Measurements from ENCODE around the gene STX1B.
"Not testable (repeated sequence)": the region's sequence is repeated elsewhere in the genome, so short reads cannot be mapped to it uniquely, and the experiment has no call there.

STX1B gene

DNA sequence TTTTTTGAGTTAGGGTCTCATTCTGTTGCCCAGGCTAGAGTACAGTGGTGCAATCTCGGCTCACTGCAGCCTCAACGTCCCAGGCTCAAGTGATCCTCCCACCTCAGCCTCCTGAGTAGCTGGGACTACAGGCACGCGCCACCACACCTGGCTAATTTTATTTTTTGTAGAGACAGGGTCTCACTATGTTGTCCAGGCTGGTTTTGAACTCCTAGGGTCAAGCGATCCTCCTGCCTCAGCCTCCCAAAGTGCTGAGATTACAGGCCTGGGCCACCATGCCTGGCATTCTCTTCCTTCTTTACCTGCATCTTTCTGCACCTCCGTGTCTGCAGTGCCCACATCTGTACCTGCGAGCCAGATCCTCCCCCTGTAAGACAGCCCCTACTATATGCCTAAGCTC is 1.4 kb upstream of the STX1B start:
- not testable (repeated sequence) for DNase-seq

DNA sequence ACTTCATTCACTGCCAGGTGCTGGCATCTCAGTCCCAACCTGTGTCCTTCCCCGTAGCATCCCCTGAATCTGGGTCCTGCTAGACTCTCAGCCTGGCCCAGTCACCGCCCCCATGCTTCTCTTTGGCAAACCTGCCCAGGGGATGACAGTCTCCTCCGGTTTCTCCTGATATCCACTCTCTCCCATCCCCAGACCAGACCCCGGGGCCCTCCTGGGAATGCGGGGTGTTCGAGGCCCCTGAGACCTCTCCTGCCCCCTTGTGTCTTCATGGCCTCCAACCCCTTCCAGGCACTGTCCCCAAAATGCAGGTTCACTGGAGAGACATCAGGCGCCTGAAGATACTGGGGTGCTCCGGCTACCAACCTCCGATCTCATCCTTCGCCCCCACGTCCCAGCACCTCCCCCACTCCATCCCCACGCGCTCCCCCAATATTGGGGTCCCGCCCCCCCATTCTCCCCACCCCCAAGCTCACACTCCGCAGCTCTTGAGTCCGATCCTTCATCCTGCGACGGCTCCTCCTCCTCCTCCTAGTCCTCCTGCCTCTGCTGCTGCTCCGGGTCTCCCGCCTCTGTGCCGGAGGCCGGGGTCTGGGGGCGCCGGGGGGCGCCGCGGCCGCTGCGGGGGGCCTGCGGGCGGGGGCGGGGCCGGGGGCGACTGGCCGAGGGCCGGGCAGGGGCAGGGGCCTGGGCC is 399 bp downstream of the STX1B start:
- no peak for DNase-seq

DNA sequence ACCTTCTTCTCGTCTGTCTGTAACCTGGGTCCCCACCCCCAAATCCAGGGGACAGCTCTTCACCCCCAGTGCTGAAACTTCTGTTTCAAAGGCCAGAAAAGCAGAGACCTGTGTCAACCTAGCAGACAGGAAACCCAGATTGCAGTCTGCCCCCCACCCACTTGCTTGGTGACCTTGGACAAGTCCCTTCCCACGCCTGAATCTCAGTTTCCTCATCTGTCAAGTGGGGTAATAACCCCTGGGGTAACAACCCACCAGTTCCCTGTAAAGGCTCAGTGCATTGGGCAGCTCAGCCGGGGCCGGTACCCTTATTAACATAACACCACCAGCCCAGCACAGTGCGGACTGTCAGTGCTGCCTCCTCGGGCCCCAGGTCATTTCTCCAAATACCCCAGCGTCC is 1.3 kb downstream of the STX1B start:
- no peak for DNase-seq

DNA sequence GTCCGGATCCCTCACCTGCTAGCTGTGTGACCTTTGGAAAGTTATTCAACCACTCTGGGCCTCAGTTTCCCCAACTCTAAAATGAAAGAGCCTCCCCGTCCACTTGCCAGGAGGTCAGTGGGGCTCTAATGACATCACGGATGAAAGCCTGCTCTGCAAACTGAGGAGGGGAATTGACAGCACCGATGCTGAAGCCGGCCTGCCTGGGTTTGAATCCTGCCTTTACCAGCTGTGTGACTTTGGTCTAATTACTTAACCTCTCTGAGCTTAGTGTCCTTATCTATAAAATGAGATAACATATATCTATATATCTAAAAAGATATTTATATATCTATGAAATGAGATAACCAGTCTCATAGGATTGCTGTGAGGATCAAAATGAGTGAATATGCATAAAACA is 1.9 kb downstream of the STX1B start:
- no peak for DNase-seq

DNA sequence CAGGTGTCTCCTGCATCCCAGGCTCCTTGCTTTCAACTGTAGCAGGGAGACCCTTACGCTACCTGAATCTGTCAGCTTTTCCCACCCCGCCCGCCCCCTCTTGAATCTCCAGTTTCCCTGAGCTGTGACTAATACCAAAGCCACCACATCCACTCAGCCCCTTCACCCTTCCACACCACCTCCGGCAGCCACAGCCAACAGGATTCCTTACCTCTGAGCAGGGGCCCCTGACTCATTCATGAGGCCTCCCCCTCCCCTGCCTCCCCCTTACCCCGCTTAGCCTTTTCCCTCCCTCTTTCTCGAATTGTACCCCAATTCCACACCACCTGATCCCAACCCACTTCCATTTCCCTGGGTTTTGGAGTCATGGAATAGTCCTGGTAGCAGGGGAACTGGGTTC is 2.3 kb downstream of the STX1B start:
- DNase-seq, result no peak

DNA sequence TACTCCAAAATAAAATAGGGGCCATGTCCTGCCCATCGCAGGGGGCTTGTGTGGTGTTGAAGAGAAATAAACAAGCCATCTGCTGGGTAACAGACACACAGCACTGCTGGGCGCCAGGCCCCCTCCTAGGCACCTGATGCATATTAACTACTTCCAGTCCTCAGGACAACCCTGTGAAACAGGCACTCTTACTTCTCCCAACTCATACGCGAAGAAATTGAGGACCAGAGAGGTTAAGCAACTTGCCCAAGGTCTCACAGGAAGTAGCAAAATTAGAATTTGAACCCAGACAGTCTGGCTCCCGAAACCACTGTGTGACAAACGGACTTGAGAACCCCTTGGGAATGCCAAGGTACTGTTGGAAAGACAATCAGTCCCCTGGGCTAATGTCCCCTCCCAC is 2.8 kb downstream of the STX1B start:
- no peak for DNase-seq

DNA sequence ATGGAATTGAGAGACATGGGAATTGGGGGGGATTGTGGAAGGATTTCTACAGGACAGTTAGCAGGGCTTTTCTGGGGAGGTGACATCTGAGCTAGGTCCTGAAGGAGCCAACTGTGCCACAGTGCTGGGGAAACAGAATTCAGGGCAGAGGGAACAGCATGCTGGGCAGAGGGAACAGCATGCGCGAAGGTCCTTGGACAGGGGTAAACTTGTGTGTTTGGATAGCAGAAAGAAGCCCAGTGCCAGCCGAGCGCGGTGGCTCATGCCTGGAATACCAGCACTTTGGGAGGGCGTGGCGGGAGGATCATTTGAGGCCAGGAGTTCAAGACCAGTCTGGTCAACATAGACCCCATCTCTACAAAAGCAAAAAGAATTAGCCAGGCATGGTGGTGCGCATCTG is 3.8 kb downstream of the STX1B start:
- DNase-seq, result no peak

DNA sequence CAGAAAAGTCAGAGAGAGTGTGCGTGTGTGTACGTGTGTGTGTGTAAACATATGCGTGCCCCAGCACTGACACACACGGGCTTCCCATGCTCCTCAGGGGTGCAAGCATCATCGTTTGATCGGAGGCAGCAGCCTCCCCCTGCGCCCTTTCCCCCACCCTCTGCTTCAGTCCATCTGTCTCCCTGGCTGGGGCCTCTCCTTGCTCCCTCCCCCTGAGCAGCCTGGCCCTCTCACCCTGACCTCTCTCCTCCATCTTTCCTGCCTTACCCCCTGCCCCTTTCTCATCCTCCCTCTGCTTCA is 4.4 kb downstream of the STX1B start:
- no peak for DNase-seq

DNA sequence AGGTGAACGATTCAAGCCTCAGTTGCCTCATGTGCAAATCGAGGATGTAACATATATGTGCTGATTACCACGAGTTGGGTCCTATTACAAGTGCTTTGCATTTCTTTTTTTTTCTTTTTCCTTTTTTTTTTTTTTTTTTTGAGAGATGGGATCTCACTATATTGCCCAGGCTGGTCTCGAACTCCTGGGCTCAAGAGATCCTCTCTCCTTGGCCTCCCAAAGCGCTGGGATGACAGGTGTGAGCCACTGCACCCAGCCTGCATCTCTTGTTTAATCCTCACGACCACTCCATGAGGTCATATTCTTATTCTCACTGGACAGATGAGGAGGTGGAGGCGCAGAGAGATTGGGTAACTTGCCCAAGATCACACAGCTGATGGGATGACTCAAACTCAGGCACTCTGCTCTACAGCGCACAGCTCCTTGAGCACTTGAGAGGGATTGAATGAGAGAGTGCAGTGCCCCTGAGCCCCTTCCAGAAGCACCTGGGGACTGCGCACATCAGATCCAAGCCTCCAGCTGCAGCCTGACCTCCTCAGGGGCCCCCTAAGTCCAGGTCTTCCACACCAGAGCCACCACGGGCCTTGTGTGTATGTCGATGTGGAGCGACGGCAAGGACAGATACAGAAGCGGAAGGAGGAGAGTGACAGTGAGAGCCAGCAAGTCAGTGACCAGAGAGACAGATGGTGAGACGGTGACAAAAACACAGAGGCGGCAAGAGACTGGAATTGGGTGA is 4.9 kb downstream of the STX1B start:
- DNase-seq, result no peak

DNA sequence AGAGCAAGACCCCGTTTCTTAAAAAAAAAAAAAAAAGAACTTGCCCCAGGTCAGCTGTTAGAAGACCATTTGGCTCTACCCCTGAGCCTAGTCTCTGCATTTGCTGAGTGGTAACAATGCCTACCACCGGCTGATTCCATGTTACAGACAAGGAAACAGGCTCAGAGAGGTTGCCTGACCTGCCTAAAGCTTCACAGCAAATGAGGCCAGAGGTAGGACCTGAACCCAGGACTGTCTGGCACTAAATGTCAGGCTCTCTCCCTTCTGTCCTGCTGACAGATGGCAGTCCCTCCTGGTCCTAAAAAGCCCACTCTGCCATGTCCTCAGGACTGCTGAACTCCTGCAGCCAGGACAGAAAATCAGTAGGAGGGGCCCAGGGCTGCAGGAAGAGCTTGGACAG is 5.8 kb downstream of the STX1B start:
- no peak for DNase-seq

DNA sequence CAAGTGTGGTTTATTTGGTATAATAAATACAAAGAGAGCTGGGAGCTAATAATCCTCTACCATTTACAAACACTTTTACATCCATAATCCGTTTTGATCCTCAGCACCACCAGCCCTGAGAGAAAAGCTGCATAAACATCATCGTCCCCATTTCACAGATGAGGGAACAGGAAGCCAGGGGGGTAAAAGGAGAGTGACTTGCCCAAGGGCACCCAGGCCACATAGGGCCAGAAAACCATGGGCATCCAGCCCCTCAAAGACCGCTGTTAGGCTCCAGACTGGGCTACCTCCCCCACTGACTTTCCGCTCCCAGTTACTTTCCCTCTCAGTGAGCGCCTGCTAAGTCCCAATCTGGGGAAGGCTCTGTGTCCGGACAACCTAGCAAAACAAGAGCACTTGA is 6.7 kb downstream of the STX1B start:
- no peak for DNase-seq

DNA sequence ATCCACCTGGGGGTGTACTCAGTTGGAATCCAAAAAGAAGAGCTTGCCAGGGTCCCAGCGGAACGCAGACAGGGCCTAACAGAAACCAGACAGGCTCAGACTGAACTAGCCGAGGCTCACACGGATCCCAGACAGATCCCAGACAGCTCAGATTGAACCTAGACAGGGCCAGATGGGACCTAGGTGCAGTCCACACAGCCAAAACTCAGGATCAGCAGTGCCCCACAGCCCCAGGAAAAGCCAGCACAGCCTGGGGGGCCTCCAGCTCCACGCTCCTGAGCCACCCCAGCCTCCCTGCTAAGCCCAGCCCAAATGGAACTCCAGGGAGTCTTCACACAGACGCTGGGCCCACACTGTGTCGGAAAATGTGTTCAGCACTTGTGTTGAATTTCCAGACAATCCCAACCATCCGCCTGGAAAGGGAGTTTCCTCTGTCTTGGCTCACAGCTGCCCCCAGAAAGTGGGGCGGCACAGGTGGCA is 7.5 kb downstream of the STX1B start:
- DNase-seq, result no peak

DNA sequence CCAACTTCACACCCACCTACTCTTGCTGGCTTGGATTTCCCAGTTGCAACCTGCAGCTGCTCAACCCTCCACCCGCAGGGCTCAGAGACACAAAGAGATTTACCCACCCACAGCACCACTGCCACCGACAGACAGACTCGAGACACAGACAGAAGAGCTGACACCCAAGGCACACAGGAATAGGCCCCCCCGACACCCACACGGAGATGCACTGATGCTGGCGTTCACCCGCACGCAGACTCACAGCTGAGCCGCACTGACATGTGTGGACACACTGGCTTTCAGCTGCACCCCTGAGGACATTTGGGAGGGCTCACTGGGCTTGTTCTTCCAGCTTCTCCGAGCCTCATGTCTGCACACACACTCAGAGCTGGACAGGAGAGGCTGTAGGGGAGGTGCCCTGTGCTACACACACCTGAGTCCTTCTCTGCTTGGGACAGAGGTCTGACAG is 8.2 kb downstream of the STX1B start:
- DNase-seq, result no peak

DNA sequence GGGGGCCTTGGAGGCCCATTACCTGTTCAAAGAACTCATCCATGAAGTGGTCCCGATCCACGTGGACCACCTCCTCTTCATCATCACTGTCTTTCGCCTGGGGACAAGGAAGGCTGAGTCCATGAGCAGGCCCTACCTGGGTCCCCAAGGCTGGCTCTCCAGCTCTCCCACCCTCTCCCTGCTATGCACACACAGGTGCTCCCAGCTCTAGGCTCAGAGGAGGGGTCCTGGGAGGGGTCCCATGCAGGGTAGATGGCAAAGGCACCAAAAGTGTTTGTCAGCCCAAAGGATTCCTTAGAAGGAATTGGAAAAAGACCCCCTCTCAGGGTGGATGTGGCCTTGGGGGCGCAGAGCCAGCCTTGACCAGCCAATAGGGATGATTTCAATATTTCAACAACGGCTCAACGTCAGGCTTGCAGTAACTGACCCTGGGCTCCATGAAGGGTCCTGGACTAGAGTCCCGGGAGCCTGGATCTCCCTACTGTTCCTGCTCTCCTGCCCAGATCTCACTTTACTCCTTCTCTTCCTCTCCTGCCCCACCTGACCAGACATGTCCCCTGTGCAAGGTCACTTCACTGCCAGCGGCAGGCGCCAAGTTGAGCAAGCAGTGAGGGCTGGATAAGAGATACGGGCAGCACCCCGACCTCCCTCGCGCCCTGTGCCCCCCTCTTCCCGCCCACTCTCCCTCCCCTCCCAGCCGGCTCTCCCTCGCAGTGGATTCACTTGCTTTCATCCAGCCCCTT is 8.8 kb downstream of the STX1B start:
- DNase-seq, result no peak

DNA sequence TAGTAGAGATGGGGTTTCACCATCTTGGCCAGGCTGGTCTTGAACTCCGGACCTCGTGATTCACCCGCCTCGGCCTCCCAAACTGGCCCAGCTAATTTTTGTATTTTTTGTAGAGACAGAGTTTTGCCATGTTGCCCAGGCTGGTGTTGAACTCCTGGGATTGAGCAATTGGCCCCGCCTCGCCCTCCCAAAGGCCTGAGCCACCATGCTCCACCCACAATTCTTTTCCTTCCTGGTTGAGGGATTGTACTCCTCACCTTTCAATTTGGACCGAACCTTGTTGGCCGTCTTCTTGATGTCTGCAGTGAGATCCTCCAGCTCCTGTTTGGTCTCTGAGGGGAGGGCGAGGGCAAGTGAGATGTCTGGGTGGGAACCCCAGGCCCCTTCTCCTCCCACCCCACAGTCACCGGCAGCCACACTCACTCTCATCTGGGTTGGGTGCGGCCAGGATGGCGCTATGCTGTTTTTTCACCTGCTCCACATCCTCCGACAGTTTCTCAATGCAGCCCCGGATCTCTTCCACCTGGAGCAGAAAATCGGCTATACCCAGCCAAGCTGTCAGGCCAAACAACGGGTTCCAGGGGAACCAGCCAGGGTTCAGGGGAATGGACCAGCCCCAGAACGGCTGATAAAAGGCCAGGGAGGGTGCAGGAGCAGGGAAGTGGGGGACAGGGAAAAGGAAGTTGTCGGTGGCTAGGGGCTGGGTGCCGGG is 9.6 kb downstream of the STX1B start:
- DNase-seq, result no peak

DNA sequence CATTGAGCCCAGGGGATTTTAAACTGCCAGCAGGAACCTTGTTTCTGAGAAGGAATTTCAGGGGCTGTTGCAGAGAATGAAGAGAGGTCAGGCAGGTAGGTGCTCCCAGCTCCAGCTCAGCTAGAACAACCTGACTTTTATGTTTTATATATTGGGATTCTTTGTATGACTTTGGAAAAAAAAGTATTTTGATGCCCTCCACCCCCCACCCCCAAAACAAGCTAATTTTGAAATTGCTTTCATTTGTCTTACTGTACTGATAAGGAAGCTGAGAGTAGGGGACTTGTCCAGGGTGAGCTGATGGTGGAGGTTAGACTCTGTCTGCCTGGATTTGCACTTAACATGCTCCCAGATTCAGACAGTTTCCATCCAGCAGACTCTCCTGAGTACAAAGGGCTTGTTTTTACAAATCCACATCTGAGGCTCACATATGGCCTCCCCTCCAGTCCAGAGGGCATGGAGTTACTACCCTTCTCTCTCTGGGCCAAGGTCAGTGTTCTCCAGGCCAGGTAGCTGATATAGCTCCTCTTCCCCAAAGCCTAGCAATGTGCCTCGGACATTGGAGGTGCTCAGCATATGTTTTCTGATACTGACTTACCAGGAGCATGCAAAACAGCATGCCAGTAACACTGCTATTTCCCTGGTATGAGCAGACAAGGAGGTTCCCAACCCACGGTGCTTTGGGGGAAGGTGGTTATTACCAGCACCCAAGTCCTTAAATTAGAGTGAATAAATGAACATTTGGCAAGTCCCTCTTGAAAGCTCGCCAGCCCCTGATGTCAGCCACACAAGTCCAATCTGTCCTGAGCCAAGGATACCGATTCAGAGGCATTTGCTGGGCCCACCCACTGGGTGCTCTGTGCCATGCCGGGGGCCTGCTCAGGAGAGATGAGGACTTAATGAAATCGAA is 11.3 kb downstream of the STX1B start:
- DNase-seq, result no peak

DNA sequence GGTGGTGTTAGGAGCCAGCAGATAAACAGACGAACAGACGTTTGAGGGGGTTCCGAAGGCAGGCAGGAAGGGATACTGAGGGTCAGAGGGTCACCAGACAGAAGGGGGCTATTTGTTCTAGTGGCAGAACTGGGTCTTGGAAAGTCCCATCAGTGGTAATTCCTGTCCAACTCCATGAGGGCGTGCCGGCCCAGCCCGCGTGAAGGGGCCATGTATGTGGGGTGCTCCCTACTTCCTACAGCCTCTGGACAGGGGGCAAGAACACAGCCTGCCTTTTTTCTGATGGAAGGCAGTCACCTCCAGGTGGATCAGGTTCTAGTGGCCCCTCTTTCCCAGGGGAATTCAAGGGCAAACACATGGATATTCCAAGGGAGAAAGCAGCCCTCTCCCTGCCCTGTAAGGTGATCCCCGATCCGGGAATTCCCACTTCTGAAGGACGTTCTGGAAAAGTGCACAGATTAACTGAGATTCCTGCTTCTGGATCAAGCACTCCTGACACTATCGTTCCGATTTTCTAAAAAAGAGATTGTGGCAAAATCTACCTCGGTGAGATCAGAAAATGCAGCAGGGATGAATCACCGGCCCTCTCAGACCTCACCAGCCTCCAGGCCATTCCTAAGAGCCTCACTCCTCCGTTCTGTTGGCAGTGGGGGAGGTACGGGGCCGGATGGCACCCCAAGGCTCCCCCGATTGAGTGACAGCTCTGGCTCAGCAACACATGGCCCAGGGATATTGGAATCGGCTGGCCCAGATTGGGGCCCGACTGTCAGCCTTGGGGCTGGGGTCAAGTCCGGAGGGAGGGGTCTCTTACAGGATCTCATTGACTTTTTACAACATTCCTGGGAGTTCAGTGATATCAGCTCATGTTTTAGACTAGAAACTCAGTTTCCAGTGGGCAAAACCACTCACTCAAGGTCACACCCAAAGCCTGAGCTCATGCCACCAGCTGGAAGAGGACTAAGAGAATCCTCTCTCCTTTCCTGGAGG is 12.4 kb downstream of the STX1B start:
- no peak for DNase-seq

DNA sequence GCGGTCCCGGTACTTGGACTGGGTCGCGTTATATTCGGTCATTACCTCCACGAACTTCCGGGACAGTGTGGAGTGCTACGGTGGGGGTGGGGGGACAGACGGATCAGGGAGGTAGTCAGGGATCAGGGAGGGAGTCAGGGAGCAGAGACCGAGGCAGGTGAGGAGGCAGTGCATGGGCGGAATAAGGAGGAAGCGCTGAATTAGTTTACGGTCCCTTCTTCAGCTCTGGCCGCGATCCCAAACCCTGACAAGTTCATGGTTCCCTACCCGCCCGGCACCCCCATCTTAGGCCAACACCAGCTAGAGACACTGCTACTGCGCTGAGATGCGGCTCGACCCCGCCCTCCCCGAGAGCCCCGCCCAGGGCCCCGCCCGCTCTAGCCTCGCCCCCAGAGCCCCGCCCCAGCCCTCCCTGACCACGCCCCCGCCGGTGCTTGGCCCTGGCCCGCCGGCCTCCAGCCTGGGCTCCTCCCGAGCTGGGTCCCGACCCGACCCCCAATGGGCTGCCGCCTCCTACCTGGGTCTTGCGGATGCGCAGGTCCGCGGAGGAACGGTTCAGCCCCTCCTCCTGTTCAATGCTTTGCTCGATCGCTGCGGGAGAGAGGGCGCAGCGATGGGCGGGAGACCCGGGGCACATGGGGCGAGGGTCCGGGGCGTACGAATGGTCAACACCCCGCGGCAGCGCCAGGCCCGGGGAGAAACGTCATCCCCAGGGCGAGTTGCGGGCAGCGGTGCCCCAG is 13.3 kb downstream of the STX1B start:
- DNase-seq, result peak; percentile 30

DNA sequence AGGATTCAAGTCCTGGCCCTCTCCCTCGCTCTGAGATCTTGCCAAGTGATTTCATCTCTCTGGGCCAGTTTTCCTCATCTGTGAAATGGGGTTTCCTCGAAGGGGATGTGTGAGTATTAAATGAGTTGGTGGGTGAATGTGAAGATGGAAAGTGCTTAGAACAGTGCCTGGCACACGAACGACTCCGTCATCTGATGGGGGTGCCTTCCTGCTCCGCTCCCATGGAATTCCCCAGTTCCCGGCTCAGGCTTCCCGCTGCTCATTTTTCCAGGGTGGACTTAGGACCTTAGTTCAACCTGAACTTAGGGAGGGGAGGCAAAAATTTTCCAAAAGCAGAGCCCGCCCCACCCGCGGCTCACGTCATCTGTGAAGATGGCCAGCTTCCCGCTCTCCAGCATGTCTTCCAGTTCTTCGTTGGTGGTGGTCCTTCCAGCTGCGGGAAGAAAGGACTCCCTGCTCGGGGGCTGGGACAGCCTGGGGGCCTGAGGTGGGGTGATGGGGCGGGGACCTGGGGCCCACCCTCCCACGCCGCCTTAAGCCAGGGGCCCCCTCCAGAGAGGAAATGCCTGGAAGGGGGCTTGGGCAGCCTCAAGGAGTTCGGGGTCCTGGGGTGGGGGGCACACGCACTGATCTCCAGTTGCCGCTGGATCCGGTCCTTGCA is 14.0 kb downstream of the STX1B start:
- DNase-seq, result no peak

DNA sequence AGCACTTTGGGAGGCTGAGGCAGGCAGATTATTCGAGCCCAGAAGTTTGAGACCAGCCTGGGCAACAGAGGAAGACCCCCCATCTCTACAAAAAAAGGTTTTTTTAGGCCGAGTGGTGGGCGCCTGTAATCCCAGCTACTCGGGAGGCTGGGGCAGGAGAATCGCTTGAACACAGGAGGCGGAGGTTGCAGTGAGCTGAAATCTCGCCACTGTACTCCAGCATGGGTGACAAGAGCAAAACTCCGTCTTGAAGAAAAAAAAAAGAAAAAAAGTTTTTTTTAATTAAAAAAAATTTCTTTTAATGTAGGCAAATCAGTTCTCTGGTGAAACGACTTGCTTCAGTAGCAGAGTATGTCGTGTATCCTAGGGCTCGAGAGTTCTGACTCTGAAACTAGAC is 14.5 kb downstream of the STX1B start:
- no peak for DNase-seq

Data from NCI-H1436 (cell line).